Activated CD8-positive, alpha-beta memory T cell treated with anti-CD3 and anti-CD28 coated beads for 24 hours (primary cell): ENCODE data around the gene ATP4B.
A peak's percentile ranks its signal among the peaks of the same experiment; 100 is the strongest.
"Not testable (repeated sequence)": the region's sequence is repeated elsewhere in the genome, so short reads cannot be mapped to it uniquely, and the experiment has no call there.

Experiments
- DNase-seq: peaks from one replicate; pipeline ENCODE4 v3.0.0-alpha.2; 2020

Gene ATP4B

GRCh38 chr13:113638806-113639205, 19.2 kb downstream of the ATP4B start:
- DNase-seq: peak; percentile 26

GRCh38 chr13:113638173-113638746, 19.7 kb downstream of the ATP4B start:
- DNase-seq: no peak

DNA sequence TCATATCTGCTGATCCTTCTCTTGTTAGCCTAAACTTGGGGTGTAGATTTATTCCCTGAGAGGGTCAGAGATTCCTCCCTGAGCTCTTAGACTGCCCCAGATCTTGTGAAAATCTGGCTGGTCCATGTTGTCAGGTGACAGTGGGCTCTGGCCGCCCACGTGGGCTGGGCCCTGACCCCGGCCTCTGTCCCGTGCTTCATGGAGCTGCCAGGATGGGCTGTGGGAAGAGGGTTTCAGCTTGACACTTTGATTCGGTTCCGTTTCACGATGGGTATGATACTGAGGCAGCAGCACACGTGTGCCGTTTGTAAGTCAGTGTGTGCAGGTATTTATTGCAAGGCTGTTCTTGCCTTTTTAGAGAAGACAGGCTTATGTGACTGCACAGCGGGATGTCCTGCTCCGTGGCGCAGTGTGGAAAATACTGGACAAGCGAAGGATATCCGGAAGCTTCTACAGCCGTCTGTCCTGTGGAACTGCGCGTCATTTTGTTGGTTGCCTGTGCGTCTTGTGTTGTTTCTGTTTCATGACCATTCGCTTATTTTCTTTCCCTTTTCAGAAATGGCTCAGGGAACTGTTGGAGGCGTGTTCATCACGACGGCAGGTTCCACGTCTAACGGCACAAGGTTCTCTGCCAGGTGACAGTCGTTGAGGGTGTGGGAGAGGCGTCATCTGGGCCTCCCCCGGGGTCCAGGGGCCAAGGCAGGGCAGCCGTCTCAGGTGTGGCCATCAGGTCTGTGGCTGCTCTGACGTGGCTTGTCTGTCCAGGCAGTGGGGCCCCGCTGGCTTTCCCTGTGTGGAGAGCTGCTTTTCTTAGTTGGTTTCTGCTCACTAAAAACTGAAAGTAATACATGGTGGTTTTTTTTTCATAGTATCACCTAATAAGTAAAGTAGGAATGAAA, 20.5 kb downstream of the ATP4B start:
- no peak for DNase-seq

GRCh38 chr13:113636266-113636963, 21.6 kb downstream of the ATP4B start:
- DNase-seq: no peak

GRCh38 chr13:113635709-113636108, 22.3 kb downstream of the ATP4B start:
- no peak for DNase-seq

- DNase-seq: no peak
These were observed 23.0 kb downstream of the ATP4B start for GRCh38 chr13:113635048-113635420.

GRCh38 chr13:113634279-113635047, 23.5 kb downstream of the ATP4B start:
- DNase-seq: no peak

DNA sequence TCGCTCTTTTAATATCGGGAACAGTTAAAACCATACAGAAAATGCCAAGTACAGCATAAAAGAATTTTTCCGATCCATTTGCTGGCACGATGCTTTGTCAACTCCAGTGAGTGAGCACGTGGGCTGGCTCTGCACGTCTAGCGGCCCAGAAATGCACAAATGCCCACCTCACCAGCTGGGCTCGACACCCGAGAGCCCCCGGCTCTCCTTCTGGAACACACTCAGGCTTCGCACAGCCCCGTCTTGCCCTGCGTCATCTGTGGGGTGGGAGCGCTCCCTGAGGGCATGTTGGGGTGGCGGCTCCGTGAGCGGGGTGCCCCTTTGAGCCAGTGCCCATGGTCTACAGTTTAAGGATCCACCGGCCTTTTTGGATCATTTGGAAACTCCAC, 24.5 kb downstream of the ATP4B start:
- no peak for DNase-seq

DNA sequence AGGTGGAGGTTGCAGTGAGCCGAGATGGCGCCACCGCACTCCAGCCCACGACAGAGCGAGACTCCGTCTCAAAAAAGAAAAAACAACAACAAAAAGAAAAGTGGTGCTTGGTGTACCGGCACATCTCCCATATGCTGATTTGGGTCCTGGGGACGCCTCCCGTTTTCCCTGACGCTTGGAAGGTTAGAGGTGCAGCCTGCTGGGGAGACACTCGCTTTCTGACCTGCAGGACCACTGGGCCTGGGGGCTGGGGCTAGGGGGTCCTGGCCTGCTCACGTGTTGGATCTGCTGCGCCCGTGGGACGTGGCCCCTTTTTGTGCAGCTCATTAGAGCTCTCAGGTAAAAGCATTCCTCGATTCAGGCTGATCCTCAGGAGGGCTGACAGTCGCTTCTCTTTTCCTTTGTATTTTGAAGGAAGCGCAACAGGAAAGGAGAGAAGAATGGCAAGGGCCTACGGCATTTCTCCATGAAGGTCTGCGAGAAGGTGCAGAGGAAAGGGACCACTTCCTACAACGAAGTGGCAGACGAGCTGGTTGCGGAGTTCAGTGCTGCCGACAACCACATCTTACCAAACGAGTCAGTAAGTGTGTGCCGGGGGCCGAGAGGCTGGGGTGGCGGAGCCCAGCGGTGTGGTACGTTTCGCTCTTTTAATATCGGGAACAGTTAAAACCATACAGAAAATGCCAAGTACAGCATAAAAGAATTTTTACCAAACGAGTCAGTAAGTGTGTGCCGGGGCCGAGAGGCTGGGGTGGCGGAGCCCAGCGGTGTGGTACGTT, 25.1 kb downstream of the ATP4B start:
- DNase-seq: no peak

GRCh38 chr13:113631341-113632095, 26.5 kb downstream of the ATP4B start:
- DNase-seq: no peak

DNA sequence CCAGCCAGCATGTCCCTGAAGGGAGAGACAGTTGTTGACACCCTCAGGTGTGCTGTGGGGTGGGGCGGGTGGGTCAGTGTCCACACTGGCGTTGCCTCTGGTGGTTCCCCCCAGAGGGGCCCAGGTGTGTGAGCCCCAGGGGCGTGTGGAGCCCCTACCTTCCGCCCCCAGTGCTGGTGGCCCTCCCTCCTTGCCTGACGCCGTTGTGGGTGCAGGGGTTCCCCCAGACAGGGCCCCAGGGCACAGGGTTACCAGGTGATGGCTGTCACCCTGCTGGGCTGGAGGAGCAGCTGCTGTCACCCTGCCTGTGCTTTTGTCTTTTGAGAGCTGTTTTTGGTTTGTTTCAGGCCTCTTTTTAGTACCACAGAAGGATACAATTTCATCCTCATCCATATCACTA, 27.2 kb downstream of the ATP4B start:
- no peak for DNase-seq

DNA sequence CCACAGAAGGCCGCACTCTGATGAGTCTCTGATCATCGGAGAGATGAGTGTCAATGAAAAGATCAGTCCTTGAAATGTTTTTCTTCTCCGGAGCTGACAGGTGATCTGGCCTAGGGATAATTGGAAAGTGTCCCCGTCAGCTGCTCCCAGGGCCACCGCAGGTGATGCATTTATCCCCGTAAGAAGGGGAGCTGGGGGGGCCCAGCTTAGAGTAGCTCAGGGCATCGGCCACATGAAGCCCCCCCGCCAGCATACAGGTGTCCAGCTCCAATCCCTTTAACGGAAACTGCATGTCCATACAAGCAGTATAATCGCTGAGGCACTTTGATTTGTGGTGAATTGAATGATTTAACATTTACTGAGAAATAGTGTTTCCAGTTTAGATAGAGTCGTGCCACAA, 27.7 kb downstream of the ATP4B start:
- DNase-seq: no peak

DNA sequence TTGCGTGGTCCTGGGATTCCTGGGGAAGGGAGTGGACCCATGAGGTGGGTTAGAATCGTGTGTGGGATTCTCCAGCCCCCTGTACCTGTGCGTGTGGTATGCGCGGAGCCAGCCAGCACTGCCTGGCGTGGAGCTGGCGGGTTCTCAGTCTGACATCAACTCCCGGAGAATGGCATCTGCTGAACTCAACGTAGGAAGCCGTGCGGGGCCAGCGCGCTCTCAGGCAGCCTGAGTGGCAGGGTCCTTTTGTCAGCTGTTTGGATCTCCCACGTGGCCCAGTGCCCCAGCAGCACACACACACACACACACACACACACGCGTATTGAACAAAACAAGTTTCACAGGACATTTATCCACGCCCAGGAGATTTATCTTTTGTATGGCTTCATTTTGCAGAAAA, 28.1 kb downstream of the ATP4B start:
- DNase-seq: no peak

- no peak for DNase-seq
These were observed 29.4 kb downstream of the ATP4B start for GRCh38 chr13:113628291-113629270.

DNA sequence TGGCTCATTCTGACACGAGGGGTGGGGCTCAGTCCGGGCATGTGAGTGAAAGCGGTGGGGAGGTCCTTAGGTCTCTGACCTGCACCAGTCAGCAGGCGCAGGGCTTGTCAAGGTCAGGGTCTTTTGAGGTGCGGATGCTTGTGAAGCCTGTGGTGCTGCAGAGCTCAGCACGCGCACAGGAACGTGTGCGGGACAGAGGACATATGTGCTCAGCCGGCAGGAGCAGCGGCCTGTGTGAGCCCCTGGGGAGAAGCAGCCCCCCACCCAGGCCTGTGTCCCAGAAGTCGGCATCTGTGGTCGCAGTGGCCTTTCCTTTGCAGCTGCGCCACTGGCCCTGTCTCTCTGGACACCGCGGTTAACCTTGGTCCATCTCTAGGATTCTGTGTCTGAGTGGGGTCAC, 30.9 kb downstream of the ATP4B start:
- no peak for DNase-seq

DNA sequence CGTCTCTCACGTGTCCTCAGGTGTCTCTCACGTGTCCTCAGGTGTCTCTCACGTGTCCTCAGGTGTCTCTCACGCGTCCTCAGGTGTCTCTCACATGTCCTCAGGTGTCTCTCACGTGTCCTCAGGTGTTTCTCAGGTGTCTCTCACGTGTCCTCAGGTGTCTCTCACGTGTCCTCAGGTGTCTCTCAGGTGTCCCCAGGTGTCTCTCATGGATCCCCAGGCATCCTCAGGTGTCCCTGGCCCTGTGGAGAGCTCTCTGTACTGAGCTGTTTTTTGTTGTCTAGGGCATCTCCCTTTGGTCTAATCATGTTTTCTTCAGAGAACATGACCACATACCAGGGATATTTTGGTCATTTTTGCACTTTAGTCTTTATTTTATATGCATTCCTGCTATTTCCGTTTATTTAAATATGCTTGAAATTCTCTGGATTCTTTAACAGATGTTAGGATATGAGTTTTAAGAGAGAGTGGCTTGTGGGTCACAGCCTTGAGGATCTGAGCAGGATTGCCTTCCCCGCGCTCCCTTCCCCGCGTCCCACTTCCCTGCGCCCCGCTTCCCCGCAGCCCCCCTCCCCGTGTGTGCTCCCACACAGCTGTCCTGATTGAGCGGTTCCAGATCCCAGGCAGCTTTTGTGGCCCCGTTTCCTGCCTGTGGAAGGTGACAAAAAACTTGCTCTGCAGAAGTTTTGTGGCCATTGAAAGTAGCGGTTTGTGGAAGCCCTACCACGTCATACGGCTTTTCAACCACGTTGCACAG, 31.9 kb downstream of the ATP4B start:
- DNase-seq: no peak

DNA sequence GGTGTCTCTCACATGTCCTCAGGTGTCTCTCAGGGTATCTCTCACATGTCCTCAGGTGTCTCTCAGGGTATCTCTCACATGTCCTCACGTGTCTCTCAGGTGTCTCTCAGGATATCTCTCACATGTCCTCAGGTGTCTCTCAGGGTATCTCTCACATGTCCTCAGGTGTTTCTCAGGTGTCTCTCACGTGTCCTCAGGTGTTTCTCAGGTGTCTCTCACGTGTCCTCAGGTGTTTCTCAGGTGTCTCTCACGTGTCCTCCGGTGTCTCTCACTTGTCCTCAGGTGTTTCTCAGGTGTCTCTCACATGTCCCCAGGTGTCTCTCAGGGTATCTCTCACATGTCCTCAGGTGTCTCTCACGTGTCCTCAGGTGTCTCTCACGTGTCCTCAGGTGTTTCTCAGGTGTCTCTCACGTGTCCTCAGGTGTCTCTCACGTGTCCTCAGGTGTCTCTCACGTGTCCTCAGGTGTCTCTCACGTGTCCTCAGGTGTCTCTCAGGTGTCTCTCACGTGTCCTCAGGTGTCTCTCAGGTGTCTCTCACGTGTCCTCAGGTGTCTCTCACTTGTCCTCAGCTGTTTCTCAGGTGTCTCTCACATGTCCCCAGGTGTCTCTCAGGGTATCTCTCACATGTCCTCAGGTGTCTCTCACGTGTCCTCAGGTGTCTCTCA, 33.2 kb downstream of the ATP4B start:
- DNase-seq: not testable (repeated sequence)

- DNase-seq: no peak
These were observed 33.8 kb downstream of the ATP4B start for GRCh38 chr13:113624235-113624587.
